H1 (cell line): ENCODE measurements around the gene CRADD. TPM values are rescaled to one million over a fixed set of nuclear protein-coding genes. Genes with fewer than 3 reads are reported as not detected.

Experiments
- CTCF ChIA-PET: fragments of 300-600 bp; sonication (Branson Sonifier 250); formaldehyde crosslinking; loops from one replicate; lab custom pipeline; 2021; ENCODE audit not compliant: partially characterized antibody; lab: Charles Lee
- POLR2A ChIA-PET: fragments of 300-600 bp; sonication (Branson Sonifier 250); formaldehyde crosslinking; loops from one replicate; lab custom pipeline; 2021; ENCODE audit warnings: inconsistent platforms; ENCODE audit not compliant: partially characterized antibody; lab: Charles Lee
- DNase-seq, 2 experiments: peaks; one replicate each; pipeline versions ENCODE4 v3.0.0 to v3.0.0-alpha.2; 2010 to 2022; ENCODE audit warnings: low spot score in 2 of 2, low read depth in 1 of 2, mixed read lengths in 1 of 2
- FAIRE-seq: peaks from 2 replicates; lab custom pipeline; 2011; peaks lifted over from hg19 to GRCh38; lab: Jason Lieb, UNC
- H2AFZ ChIP-seq: 2 replicates; pipeline ENCODE4 v1.8.1; 2012; ENCODE audit warnings: low read length, inconsistent platforms
- H2AK5ac ChIP-seq: 2 replicates; pipeline ENCODE4 v1.6.1; 2013; ENCODE audit warnings: low read depth, low read length
- H2BK120ac ChIP-seq: replicated peaks from 2 replicates; pipeline ENCODE3; 2013; ENCODE audit warnings: low read depth, low read length, inconsistent platforms
- H2BK12ac ChIP-seq: 2 replicates; pipeline ENCODE4 v1.6.1; 2013; ENCODE audit warnings: low read depth, low read length
- H2BK15ac ChIP-seq: 2 replicates; pipeline ENCODE4 v1.6.1; 2013; ENCODE audit warnings: low read length
- H2BK20ac ChIP-seq: 2 replicates; pipeline ENCODE4 v1.6.1; 2013; ENCODE audit warnings: low read length
- H2BK5ac ChIP-seq: 2 replicates; pipeline ENCODE4 v1.6.1; 2013; ENCODE audit warnings: low read depth, low read length
- H3K14ac ChIP-seq: 2 replicates; pipeline ENCODE4 v1.6.1; 2013; ENCODE audit warnings: inconsistent platforms; ENCODE audit not compliant: insufficient read length
- H3K18ac ChIP-seq: 2 replicates; pipeline ENCODE4 v1.6.1; 2013; ENCODE audit warnings: low read length; ENCODE audit errors: extremely low read depth
- H3K23ac ChIP-seq: 2 replicates; pipeline ENCODE4 v1.6.1; 2013; ENCODE audit warnings: inconsistent platforms; ENCODE audit not compliant: insufficient read length
- H3K23me2 ChIP-seq: 2 replicates; pipeline ENCODE4 v1.6.1; 2013; ENCODE audit warnings: low read depth, low read length
- H3K27ac ChIP-seq: 2 replicates; pipeline ENCODE4 v1.6.1; 2011; ENCODE audit warnings: low read depth, low read length, inconsistent platforms
- H3K27me3 ChIP-seq, 4 experiments: replicated peaks in 1 of 4; 1 replicate in 1 of 4; 2 replicates in 3 of 4; pipeline versions ENCODE4 v1.6.1 to v1.8.1; 2011 to 2013; ENCODE audit warnings: low read length in 3 of 4, mild to moderate bottlenecking in 3 of 4, inconsistent platforms in 2 of 4, mixed read lengths in 2 of 4, moderate library complexity in 1 of 4; ENCODE audit not compliant: control insufficient read depth in 3 of 4, insufficient read depth in 3 of 4; ENCODE audit errors: extremely low read depth in 1 of 4
- H3K36me3 ChIP-seq, 4 experiments: 2 replicates each; pipeline versions ENCODE4 v1.6.1 to v1.8.1; 2011 to 2013; ENCODE audit warnings: mild to moderate bottlenecking in 4 of 4, low read length in 3 of 4, moderate library complexity in 2 of 4, control low read depth in 1 of 4, inconsistent platforms in 1 of 4; ENCODE audit not compliant: insufficient read depth in 4 of 4, control insufficient read depth in 2 of 4
- H3K4ac ChIP-seq: replicated peaks from 2 replicates; pipeline ENCODE3; 2013; ENCODE audit warnings: low read length, low read depth, mixed read lengths, inconsistent platforms; ENCODE audit not compliant: insufficient read length
- H3K4me1 ChIP-seq, 4 experiments: replicated peaks in 1 of 4; 1 replicate in 1 of 4; 2 replicates in 3 of 4; pipeline versions ENCODE4 v1.6.1 to v1.8.1; 2011 to 2013; ENCODE audit warnings: low read length in 3 of 4, inconsistent platforms in 2 of 4, mixed read lengths in 1 of 4; ENCODE audit not compliant: insufficient read depth in 4 of 4, control insufficient read depth in 3 of 4
- H3K4me2 ChIP-seq, 2 experiments: 2 replicates each; pipeline versions ENCODE4 v1.6.1 to v1.8.1; 2011 to 2013; ENCODE audit warnings: low read depth in 2 of 2, low read length in 2 of 2, control low read depth in 1 of 2, inconsistent platforms in 1 of 2, mild to moderate bottlenecking in 1 of 2; ENCODE audit not compliant: insufficient read depth in 1 of 2
- H3K4me3 ChIP-seq, 4 experiments: fragments of 200-600, 300-600 bp in 1 of 4; sonication (generic), shearing (Covaris generic), sonication (Bioruptor Twin) in 1 of 4; 2 replicates each; pipeline versions ENCODE4 v1.5.1 to v1.8.1; 2011 to 2016; ENCODE audit warnings: low read length in 4 of 4, low read depth in 3 of 4, control low read depth in 2 of 4, inconsistent platforms in 2 of 4, mild to moderate bottlenecking in 2 of 4, mixed read lengths in 1 of 4, moderate library complexity in 1 of 4; ENCODE audit not compliant: insufficient read depth in 2 of 4; ENCODE audit errors: extremely low read depth in 1 of 4
- H3K56ac ChIP-seq: replicated peaks from 2 replicates; pipeline ENCODE3; 2013; ENCODE audit warnings: low read depth, mild to moderate bottlenecking, mixed read lengths, low read length, inconsistent platforms; ENCODE audit not compliant: insufficient read length
- H3K79me1 ChIP-seq: 2 replicates; pipeline ENCODE4 v1.6.1; 2013; ENCODE audit warnings: low read depth, low read length, control low read depth
- H3K79me2 ChIP-seq, 2 experiments: 2 replicates each; pipeline versions ENCODE4 v1.6.1 to v1.8.1; 2012 to 2013; ENCODE audit warnings: low read length in 2 of 2, mild to moderate bottlenecking in 2 of 2, inconsistent platforms in 1 of 2; ENCODE audit not compliant: insufficient read depth in 2 of 2, control insufficient read depth in 1 of 2
- H3K9ac ChIP-seq, 4 experiments: replicated peaks in 1 of 4; 1 replicate in 1 of 4; 2 replicates in 3 of 4; pipeline versions ENCODE4 v1.6.1 to v1.8.1; 2011 to 2013; ENCODE audit warnings: low read depth in 3 of 4, low read length in 3 of 4, control low read depth in 2 of 4, mild to moderate bottlenecking in 2 of 4, moderate library complexity in 2 of 4, inconsistent platforms in 1 of 4; ENCODE audit errors: extremely low read depth in 1 of 4
- H3K9me3 ChIP-seq, 2 experiments: 2 replicates each; pipeline versions ENCODE4 v1.6.1 to v1.8.1; 2012 to 2013; ENCODE audit warnings: mild to moderate bottlenecking in 2 of 2, moderate library complexity in 2 of 2, control low read depth in 1 of 2, inconsistent platforms in 1 of 2, low read depth in 1 of 2, low read length in 1 of 2, mixed read lengths in 1 of 2; ENCODE audit not compliant: insufficient read depth in 2 of 2
- H4K20me1 ChIP-seq, 2 experiments: replicated peaks in 1 of 2; 2 replicates each; pipeline versions ENCODE3 to v1.8.1; 2011 to 2013; ENCODE audit warnings: inconsistent platforms in 2 of 2, low read length in 2 of 2, mild to moderate bottlenecking in 1 of 2; ENCODE audit not compliant: insufficient read depth in 2 of 2, control insufficient read depth in 1 of 2
- H4K5ac ChIP-seq: 2 replicates; pipeline ENCODE4 v1.6.1; 2013; ENCODE audit warnings: low read length, low read depth, mixed read lengths, inconsistent platforms; ENCODE audit not compliant: insufficient read length
- H4K8ac ChIP-seq: 2 replicates; pipeline ENCODE4 v1.8.0; 2013; ENCODE audit warnings: mild to moderate bottlenecking, moderate library complexity, low read length, inconsistent platforms; ENCODE audit not compliant: insufficient read depth; ENCODE audit errors: extremely low read depth
- H4K91ac ChIP-seq: replicated peaks from 2 replicates; pipeline ENCODE3; 2013; ENCODE audit warnings: low read length, mixed read lengths, inconsistent platforms; ENCODE audit not compliant: insufficient read length
- WGBS, 2 experiments: shearing (Covaris generic) in 1 of 2; methylation state at CpG; one replicate each; pipeline versions ENCODE4 v1.1.6 to v1.1.7; 2013 to 2015; ENCODE audit warnings: low lambda C conversion rate in 2 of 2, mixed read lengths in 2 of 2, inconsistent platforms in 1 of 2, low coverage in 1 of 2, missing lambda C conversion rate in 1 of 2; ENCODE audit not compliant: insufficient replicate concordance in 2 of 2, insufficient coverage in 1 of 2, insufficient read length in 1 of 2; ENCODE audit errors: extremely low coverage in 1 of 2, missing lambda C conversion rate in 1 of 2; 5-methylcytosine and 5-hydroxymethylcytosine counted together
- polyA plus RNA-seq, 7 experiments: library from polyadenylated mRNA; depleted of rRNA in 3 of 7; stranded (reverse) in 5 of 7; unstranded in 2 of 7; fragments of >200 nt in 5 of 7; fragments of 200-250 nt in 2 of 7; gene quantifications; 1 replicate in 5 of 7; 2 replicates in 1 of 7; 4 replicates in 1 of 7; pipeline versions ENCODE4 v1.2.1 to v1.2.3, GENCODE V29; 2011 to 2013; ENCODE audit warnings: missing spikeins in 2 of 7, mixed read lengths in 2 of 7
- total RNA-seq: library from RNA; stranded (reverse); fragmentation: NEBNext Ultra II Directional; extraction: Animal tissue kit (Norgen Biotek cat#: 25700); gene quantifications from 2 replicates; pipeline ENCODE4 v1.2.1, GENCODE V29; 2021

CRADD gene
- total and polyA plus RNA-seq, 2 of the 8 experiments (the other 6 are each of a cell fraction or from before 2014, with no cell fraction given) = 8.1 to 15.4 TPM

- Histone ChIP-seq H2BK12ac (no peak overlapping the region), H3K18ac (peak overlapping the region; percentile 62), H3K9me3 (no peaks in the 10 kb centered on the region), H3K4me3 (no peak overlapping the region), H3K56ac (no peak overlapping the region), H3K79me2 (no peaks in the 10 kb centered on the region), H2BK20ac (peak overlapping the region; percentile 29; the same call in 1 of the 2 replicates), H3K23me2 (no peaks in the 10 kb centered on the region), H2BK5ac (peak overlapping the region; percentile 45; the same call in 1 of the 2 replicates), H3K79me1 (no peaks in the 10 kb centered on the region), H4K20me1 (no peaks in the 10 kb centered on the region), H3K27ac (no peak overlapping the region), H3K36me3 (no peaks in the 10 kb centered on the region), H3K9ac (no peak overlapping the region), H3K23ac (no peak overlapping the region), H3K14ac (no peak overlapping the region), H4K5ac (no peak overlapping the region), H2BK120ac (no peak overlapping the region), H3K27me3 (no peaks in the 10 kb centered on the region), H4K91ac (no peak overlapping the region), H2AK5ac (0 out of 2 replicates have a peak overlapping the region, but pooled peaks have one; percentile 4), H2AFZ (peak overlapping the region; percentile 94), H3K4me2 (no peak overlapping the region), H2BK15ac (peak overlapping the region; percentile 73; the same call in 1 of the 2 replicates), H4K8ac (no peak overlapping the region), H3K4me1 (peaks cover 0 to 3% (median 1%) of the 10 kb centered on the region in 4 experiments; a peak in 2 of 7 replicates), H3K4ac (no peak overlapping the region)
- no peak for FAIRE-seq
- CTCF ChIA-PET = interaction anchor here (0.9 to 6.2 kb wide), 4 partner anchors 33 to 210 kb away, joined by 3 to 42 read pairs (median 8); no protein-coding TSS in a partner anchor
- no peak for DNase-seq
- WGBS, 2 experiments = 74% methylated on average over 14 of the region's 14 CpGs; no CpG with 5 or more reads in 1 of the 2 experiments
- POLR2A ChIA-PET = no interaction called here
Measured at GRCh38 chr12:93892423-93893268, 215.5 kb downstream of the CRADD start.
